HG03095 (cell line): ENCODE results near the gene ILF2.

ENCODE experiments used
- ATAC-seq: cut with Tn5 transposase; IDR thresholded peaks from one replicate; pipeline ENCODE4 v1.9.1; 2021; ENCODE audit warnings: moderate library complexity; ENCODE audit not compliant: unreplicated experiment

The ILF2 gene

DNA sequence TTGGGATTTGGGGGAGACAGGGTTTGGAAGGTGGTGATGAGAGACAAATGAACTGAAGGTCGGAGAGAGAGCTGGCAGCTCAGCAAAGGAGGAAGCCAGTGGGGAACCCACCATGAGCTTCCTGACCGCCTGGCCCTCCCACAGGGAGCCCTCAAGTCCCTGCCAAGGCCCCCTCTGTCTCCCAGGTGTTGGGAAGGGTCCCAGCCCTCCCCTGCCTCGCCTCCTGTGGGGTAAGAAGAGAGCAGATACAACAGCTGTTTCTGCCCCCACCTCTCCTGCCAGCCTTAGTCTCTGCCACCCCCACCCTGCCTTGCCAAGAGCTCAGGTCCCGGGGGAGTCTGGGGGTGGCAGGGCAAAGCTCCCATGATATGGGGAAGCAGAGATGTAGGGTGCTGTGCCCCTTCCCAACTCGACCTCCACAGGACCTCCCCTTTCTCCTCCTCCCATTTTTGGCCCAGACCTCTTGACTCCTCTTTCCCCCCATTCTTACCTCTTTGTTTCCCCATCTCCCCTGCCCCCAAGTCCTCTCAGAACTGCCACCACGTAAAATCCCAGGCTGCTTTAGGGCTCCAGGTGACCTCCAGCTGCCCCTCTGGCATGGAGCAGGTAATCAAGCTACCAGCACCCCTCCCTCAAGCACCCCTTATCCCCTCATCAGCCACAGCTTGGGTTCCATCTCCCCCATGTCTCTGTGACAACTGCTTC lies 42.0 kb downstream of the ILF2 start:
- no peak for ATAC-seq

DNA sequence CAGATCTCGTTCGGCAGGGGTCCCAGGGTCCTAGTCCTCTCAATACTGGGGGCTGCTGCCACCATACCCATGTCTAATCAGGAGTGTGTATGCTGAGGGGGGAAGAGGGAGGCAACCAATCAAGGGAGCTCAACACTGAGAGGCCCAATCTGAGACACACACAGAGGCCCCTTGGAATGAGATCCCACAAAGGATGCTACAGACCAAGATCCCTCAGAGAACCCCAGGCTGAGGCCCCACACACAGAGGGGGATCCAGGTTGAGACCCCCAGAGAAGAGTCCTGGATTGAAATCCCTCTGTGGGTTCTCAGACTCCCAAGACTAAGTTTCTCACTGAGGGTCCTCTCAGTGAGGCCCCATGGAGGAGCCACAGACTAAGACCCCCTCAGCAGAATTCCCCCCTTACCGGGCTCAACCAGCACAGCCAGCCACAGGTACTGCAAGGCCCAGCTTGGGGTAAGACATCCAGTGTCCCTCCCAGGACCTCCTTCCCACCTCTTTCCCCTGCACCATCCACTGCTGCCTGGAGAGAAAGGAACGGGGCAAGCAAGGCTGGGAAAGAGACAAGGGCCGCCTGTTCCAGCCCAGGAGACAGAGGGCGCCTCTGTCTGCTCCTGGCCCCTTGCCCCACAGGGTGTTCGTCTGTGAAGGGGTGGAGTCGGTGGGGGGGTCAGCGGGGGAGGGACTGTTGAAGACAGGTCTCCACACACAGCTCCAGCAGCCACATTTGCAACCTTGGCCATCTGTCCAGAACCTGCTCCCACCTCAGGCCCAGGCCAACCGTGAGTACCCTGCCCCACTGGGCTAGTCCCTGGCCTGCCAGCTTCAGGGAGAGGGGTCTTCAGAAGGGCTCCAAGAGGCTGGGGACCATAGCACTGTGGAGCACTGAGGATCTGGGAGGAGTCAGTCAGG lies 42.8 kb downstream of the ILF2 start, which contains the start of gene S100A1:
Gene S100A1, plus strand, starts transcription at position 720 of the 912 bp plus-strand sequence. CDS start 2,088 bp downstream, outside the sequence.
- ATAC-seq = no peak

DNA sequence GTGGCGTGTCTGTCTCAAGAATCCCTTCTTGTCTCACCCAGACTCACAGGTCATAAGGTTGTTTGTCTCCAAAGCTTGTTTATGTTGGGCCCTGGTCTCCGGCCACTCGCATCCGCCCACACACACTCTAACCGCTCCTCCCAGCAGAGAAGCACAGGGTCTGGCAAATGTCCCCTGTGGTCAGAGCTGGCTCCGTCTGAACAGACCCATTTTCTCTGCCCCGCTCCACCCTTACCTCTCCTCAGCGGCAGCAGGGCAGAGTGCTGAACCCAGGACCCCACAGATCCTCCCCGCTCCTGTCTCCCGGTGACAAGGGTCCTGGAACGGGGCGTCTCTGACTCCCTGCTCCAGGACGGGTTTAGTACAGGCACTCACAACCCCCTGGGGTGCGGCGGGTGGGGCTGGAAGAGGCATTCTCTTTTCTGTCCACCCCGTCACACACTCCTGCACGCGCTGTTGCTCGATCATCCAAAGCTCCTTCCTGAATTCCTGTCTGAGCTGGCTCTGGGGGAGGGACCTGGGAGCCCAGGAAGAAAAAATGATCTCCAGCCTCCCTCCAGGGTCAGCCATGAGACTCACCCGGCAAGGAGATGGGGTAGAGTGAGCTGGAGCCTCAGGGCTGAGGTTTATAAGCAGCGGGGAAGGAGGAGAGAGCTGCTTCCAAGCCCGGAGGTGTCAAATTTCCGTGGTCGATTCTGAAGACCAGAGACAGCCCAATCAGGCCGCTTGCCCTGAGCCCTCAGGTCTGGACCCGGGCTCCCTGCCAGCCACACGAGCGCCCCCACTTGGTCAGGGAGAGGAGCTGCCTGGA lies 43.7 kb downstream of the ILF2 start, which contains the start of gene S100A13:
Gene S100A13, minus strand, starts transcription at position 602 of the 811 bp plus-strand sequence. CDS start 1,033 bp downstream, outside the sequence.
- ATAC-seq = no peak

DNA sequence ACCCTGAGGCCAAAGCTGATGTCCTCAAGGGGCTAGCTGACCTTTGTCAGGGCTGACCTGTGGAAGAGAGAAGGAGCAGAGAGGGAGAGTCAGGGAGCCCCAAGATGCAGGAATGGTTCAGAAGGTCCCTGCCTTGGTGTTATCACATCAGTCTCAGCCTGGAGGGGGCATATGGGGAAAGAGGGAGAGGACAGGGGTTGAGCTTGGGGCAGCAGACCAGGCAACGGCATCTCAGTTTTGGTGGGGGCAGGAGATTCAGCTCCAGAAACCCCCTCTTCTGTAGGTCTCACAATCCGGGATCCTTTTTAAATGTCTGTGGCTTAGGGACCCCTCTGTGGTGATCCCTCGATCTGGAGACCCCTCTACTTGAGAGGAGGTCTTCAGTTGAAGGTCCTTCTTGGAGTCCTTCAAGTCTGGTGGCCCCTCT lies 44.3 kb downstream of the ILF2 start:
- no peak for ATAC-seq

DNA sequence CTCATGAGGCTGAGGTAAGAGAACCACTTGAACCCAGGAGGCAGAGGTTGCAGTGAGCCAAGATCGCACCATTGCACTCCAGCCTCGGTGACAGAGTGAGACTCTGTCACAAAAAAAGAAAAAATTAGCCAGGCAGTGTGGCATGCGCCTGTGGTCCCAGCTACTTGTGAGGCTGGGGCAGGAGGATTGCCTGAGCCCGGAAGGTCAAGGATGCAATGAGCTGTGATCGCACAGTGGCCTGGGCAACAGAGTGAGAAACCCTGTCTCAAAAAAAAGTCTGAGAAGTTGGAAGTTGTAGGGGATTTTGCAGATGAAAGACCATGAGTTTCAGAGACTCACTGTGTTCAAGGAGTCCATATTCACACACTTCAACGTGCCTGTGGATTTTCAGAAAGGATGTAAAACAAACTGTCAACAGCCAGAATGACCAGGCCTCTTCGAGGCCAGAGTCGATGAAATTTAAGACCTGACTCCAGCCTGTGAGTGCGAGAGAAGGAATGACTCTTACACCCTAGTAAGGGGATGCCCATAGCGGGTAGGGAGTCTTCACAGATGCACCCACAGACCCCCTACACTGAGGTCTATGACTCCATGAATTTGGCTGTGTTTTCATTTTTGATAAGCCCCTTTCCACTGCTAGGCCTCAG lies 45.7 kb downstream of the ILF2 start:
- ATAC-seq = no peak

DNA sequence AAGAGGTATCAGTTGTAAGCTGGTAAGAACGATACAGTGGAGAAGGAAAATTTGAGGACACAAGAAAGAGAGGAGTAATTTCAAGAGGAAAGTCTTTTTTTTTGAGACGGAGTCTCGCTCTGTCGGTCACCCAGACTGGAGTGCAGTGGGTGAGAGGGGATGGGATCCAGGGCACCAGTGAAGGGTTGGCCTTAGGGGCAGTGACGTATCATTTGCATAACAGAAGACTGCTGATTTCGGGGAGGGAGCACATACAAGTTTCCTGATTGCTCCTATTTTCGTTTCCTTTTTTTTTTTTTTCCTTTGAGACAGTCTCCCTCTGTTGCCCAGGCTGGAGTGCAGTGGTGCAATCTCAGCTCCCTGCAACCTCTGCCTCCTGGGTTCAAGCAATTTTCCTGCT lies 47.7 kb downstream of the ILF2 start:
- ATAC-seq = no peak

DNA sequence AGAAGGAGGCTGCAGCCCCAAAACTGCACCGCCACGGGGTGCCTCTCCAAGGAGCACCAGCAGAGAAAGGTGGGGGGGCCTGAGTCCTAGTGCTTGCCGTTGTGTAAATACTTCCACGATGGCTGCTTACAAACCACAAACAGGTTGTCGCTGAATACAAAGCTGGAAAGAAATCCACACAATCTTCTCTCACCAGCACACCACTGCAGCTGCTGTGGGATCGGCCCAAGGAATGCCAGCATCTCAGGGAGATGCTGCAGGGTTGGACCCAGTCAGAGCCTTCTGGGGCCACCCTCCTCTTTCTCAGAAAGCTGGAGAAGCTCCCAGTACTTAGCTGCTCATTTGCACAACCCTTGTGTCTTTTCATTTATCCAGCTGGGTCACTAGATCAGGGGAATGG lies 51.6 kb downstream of the ILF2 start:
- no peak for ATAC-seq

DNA sequence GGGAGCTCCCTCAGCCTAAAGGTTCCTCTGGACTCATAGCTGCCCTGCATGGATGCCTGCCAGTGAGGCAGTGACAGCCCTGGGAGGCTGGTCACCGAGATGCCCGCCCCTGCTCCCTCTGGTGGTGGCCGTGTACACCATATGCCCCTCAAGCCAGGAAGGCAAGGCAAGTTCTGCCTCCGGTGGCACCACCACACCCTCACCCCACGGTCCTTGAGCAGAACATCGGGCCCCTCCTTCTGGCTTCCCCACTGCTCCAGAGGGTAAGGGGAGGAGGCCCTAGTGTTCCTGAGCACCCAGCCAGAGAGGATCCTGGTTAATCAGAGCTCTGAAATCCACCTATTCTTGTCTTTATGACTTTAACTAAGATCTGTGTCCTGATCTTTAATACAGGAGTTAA lies 53.1 kb downstream of the ILF2 start:
- no peak for ATAC-seq

DNA sequence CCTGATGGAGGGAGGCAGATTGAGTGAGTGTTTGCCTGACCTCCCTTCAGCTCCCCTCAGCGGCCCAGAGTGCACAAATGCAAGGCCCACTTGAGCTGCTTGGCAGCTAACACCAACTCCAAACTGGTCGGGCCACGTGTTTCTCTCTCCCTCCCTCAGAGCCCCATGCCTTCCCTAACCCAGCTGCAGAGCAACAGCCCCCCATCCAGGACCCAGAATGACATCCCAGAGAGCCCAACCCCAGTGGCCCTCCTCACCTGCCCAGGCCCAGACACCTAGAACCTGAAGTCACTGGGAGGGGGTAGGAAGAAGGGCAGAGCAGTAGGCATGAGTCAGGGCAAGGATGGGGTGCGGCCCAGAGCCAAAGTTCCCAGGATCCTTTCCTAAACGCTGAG lies 53.9 kb downstream of the ILF2 start:
- no peak for ATAC-seq

DNA sequence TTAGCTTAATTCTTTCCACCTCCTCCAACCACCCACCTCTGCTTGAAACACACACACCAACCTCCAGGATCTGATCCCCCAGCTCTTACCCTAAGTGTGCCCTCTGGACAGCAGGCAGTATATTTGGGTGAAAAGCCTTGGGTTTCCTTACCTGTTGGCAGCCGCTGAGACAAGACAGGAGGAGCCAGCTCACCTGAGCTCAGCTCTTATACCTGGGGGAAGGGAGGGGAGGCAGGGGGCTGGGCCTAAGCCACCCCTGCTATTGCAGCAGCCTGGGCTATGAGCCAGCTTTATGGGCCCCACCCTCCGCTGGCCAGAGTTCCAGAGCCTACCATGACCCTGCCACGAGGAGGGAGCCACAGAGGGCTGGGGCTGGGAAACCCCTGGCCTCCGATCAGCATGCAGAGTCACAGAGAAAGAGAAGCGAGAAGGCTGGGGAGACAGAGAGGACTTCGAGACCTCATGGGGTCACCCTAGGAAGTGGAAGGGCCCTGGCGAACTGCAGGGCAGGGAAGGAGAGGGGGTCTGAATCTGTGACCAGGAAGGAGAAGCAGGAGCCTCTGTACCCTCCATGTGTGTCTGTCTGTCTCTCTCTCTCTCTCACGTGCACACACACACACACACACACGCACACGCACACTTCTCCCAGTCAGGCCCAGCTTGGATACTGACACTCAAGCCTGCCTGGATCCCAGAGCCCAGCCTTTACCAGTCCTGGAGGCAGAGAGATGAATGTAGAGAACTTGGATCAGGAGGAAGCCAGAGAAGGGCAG lies 54.5 kb downstream of the ILF2 start, which contains the start of gene S100A14:
Gene S100A14, minus strand, starts transcription at position 182 of the 773 bp plus-strand sequence. CDS start 467 bp downstream, outside the sequence.
- ATAC-seq = no peak

DNA sequence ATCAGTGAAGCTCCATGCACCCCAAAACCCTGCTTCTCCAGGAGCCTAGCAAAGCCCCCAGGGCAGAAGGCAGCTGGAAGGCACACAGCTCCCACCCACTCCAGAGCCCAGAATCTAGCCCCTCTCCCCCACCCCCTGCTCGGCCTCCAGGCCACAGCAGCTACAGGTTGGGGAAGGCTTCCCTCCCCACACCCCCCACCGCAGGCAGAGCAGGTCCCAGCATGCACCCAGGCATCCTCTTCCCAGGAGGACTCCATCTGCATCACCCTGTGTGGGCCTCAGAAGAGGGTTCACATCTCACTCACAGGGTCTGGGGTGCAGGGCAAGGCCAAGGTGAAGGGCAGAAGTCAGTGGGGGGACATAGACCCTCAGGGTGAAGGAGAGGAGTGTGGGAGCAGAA lies 55.4 kb downstream of the ILF2 start:
- ATAC-seq = no peak

DNA sequence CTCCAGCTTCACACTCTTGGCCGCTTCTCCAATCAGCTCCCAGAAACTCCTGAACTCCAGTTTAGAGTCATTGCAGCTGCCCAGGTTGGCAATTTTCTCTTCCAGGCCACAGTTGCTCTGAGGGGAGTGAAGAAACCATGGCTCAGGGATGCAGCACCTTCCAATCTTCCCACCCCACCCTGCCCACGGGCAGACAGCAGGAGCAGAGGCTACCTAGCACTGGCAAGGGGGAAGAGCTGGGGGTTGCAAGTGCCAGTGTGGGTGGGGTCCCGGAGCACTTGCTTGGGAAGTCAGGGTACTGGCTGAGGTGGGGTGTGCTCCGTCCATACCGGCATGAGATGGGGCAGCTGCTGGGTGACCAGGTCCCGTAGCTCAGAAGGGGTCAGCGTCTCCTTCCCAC lies 55.9 kb downstream of the ILF2 start:
- no peak for ATAC-seq

DNA sequence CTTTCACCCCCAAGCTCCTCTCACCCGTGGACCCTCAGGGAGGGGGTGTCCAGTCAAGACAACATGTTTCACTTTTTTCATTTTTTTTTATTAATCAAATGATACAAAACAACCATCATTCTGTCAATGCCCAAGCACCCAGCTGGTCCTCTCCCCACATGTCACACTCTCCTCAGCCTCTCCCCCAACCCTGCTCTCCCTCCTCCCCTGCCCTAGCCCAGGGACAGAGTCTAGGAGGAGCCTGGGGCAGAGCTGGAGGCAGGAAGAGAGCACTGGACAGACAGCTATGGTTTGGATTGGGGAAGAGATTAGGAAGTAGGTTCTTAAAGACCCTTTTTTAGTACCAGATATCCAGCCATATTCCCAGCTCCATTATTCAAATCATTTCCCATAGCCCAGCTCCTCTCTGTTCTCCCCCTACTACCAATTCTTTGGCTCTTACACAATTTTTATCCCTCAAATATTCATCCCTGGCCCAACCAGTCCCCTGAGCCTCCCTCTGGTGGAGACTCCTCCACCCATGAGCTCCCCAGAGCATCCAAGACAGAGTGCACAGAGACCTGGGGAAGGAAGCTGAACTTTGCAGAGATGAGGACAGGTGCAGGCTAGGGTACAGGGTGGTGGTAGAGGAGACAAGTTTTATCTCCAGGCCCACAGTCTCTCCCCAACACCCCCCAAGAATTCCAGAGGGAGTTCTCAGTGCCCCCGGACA lies 56.4 kb downstream of the ILF2 start:
- ATAC-seq = no peak

DNA sequence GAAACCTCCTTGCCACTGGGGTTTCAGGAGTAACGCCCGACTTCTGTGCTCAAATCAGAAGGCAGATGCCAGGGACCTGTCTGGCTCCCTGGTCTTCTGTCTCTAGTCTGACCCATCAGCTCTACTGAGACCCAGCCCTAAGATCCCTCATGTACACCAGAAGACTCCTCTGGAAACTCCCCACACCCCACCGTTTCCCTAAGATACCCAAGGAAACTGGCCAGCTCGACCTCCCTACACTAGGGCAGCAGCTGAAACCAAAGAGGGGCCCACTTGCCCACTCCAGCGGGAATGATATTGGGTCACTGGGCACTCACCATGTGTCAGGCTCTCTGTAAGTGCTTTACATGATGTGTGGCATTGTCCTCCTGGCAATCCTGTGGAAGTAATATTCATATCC lies 57.4 kb downstream of the ILF2 start:
- no peak for ATAC-seq

DNA sequence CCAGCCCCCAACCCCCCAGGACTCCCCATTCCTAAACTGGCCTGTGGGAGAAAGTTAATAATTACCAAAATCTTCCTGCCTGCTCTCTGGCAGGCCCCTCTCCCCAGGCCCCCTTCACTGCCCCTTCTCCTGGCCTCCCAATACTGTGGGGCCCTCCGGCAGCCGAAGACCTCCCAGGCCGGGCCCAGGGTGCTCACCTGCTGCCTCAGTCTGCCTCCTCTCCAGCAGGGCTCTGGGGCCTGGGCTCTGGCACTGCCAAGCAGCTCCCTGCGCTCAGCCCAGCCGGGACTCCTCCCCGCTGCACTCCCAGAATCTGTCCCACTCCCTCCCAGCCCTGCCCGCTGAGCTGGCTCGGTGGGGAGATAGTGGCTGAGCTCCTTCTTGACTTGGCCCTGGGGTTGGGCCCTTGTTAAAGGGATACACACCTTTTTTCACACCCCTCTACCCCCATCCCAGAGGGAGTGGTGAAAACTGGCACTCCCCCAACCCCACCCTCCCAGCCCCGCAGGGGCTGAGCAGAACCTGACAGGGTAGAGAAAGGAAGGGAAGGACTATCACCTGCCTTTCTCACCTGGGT lies 58.0 kb downstream of the ILF2 start, which contains the start of gene S100A16:
Gene S100A16, minus strand, starts transcription at position 383 of the 577 bp plus-strand sequence. CDS start 4,986 bp downstream, outside the sequence.
- ATAC-seq = no peak

DNA sequence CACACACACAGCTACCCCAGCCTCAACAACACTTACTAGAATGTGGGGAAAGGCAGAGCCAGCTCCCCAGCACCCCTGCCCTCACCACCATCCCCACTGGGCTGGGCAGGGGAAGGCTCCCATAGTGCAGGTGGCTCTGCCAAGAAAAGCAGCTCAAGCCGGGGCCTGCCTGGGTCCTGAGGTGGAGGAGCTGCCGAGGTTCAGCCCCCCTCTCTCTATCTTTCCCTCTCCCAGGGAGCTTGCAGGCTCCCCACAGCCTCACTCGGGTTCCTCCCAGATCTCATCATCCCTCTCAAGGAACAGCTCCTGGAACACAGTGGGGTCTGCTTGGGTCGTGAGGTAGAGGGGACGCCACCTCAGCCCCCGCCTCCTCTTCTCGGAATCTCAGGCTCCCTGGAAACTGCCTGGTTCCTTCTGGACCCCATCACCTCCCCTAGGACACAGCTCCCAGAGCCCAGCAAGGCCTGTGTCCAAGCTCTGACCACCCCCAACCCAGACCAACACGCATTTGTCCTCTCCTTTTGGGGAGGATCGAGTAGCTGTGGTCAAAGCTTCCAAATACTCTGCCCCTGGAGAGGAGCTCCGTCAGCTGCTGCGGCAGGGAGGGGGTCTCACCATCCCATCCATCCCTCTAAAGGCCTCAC lies 58.6 kb downstream of the ILF2 start:
- no peak for ATAC-seq
